T-helper 2 cell treated with Interferon-gamma antibody and Interleukin-4, amounts not matched to agents 5 μg/mL and 100 μg/mL, for 36 hours (primary cell): ENCODE data around the gene C4BPB.

Experiments
- DNase-seq: peaks from one replicate; pipeline ENCODE4 v3.0.0; 2021; ENCODE audit warnings: low spot score
- H3K27ac Mint-ChIP-seq: one replicate; pipeline ENCODE4 v1.8.0; 2021; ENCODE audit warnings: mild to moderate bottlenecking, mixed read lengths
- H3K27me3 Mint-ChIP-seq: one replicate; pipeline ENCODE4 v1.8.0; 2021; ENCODE audit warnings: low read depth, mixed read lengths
- H3K36me3 Mint-ChIP-seq: one replicate; pipeline ENCODE4 v1.8.0; 2021; ENCODE audit warnings: low read depth, mixed read lengths
- H3K4me1 Mint-ChIP-seq: one replicate; pipeline ENCODE4 v1.8.0; 2021; ENCODE audit warnings: low read depth, mixed read lengths
- H3K4me3 Mint-ChIP-seq: one replicate; pipeline ENCODE4 v1.8.0; 2022; ENCODE audit warnings: mild to moderate bottlenecking, moderate library complexity, mixed read lengths
- H3K9me3 Mint-ChIP-seq: one replicate; pipeline ENCODE4 v1.8.0; 2021; ENCODE audit warnings: mixed read lengths

The C4BPB gene

GRCh38 chr1:207084232-207084631 is 4.4 kb upstream of the C4BPB start:
- H3K27ac Mint-ChIP-seq, result no peak overlapping the region
- H3K4me3 Mint-ChIP-seq, result no peak overlapping the region
- no peaks in the 10 kb centered on the region for H3K9me3 Mint-ChIP-seq
- peaks cover 18% of the 10 kb centered on the region for H3K4me1 Mint-ChIP-seq
- H3K27me3 Mint-ChIP-seq, result peaks cover 21% of the 10 kb centered on the region
- no peaks in the 10 kb centered on the region for H3K36me3 Mint-ChIP-seq
- no peak for DNase-seq

DNA sequence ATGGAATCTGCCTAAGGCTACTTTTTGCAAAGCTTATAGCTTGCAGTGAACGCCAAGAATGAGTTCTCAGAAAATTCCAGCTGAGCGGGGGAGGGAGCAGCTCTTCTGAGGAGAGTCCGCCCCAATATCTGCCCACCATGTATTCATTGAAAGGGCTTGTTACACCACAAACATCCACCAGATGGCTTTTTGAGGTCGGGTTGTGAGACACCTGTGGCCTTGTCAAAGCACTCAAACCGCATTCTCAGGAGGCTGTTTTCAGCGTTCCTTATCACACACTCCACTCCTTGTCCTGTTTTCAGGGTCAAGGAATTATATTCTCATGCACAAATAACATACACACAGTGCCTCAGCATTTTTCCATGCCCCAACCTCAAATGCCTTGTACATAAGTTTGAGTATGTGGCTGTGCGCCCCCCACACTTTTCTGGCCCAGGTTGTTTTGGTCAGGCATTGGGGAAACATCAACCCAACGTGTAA is 3.9 kb upstream of the C4BPB start:
- DNase-seq, result peak; percentile 43
- no peak overlapping the region for H3K4me3 Mint-ChIP-seq
- no peak overlapping the region for H3K27ac Mint-ChIP-seq
- H3K4me1 Mint-ChIP-seq, result peaks cover 22% of the 10 kb centered on the region
- peaks cover 21% of the 10 kb centered on the region for H3K27me3 Mint-ChIP-seq
- H3K36me3 Mint-ChIP-seq, result no peaks in the 10 kb centered on the region
- H3K9me3 Mint-ChIP-seq, result no peaks in the 10 kb centered on the region

- no peak for DNase-seq
- no peaks in the 10 kb centered on the region for H3K36me3 Mint-ChIP-seq
- no peak overlapping the region for H3K27ac Mint-ChIP-seq
- no peaks in the 10 kb centered on the region for H3K9me3 Mint-ChIP-seq
- peaks cover 22% of the 10 kb centered on the region for H3K4me1 Mint-ChIP-seq
- peaks cover 19% of the 10 kb centered on the region for H3K27me3 Mint-ChIP-seq
- no peak overlapping the region for H3K4me3 Mint-ChIP-seq
Observed at GRCh38 chr1:207085887-207086286, 2.8 kb upstream of the C4BPB start.

DNA sequence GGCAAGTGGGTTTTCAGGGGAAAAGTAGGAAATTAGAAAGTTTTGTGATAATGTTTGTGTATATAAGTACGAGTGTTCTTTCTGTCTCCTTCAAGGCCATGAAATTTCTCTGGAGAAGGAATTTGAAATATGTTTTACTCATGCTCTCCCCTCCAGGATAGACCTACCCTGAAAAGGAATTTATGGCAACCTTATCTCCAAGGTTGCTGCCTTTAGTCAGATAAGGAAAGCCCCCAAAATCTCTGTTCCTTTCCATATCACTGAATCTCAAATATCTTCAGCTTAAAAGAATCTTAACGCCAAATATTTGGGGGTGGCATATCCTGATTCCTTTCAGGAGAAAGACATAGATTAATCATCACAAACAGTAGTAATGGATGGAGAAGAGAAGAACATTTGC is 499 bp upstream of the C4BPB start:
- Mint-ChIP-seq H3K36me3 (no peaks in the 10 kb centered on the region), H3K27ac (no peak overlapping the region), H3K9me3 (no peaks in the 10 kb centered on the region), H3K27me3 (peaks cover 8% of the 10 kb centered on the region), H3K4me3 (no peak overlapping the region), H3K4me1 (peaks cover 24% of the 10 kb centered on the region)
- no peak for DNase-seq

- H3K4me3 Mint-ChIP-seq, result peak overlapping the region; percentile 70
- H3K9me3 Mint-ChIP-seq, result no peaks in the 10 kb centered on the region
- H3K27me3 Mint-ChIP-seq, result no peaks in the 10 kb centered on the region
- no peaks in the 10 kb centered on the region for H3K36me3 Mint-ChIP-seq
- H3K27ac Mint-ChIP-seq, result peak overlapping the region; percentile 50
- no peak for DNase-seq
- H3K4me1 Mint-ChIP-seq, result peaks cover 20% of the 10 kb centered on the region
Observed at GRCh38 chr1:207089627-207090355, 1.1 kb downstream of the C4BPB start.

- no peaks in the 10 kb centered on the region for H3K9me3 Mint-ChIP-seq
- peaks cover 16% of the 10 kb centered on the region for H3K4me1 Mint-ChIP-seq
- H3K27me3 Mint-ChIP-seq, result no peaks in the 10 kb centered on the region
- DNase-seq, result no peak
- H3K4me3 Mint-ChIP-seq, result no peak overlapping the region
- no peaks in the 10 kb centered on the region for H3K36me3 Mint-ChIP-seq
- no peak overlapping the region for H3K27ac Mint-ChIP-seq
Observed at GRCh38 chr1:207091200-207091908, 2.7 kb downstream of the C4BPB start.

DNA sequence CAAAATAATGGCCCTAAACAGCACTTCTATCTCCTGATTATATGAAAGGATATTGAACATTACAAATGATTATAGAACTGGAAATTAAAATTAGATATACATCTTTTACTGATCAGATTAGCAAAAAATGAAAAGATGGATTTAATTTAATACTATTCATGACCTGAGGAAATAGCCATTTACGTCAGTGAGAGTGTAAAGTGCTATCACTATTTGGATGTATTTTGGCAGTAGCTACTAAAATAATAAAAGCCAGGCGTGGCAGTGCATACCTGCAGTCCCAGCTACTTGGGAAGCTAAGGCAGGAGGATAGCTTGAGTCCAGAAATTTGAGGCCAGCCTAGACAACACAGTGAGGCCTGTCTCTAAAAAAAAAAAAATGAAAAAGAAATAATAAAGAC is 5.3 kb downstream of the C4BPB start:
- no peak for DNase-seq
- Mint-ChIP-seq H3K4me3 (no peak overlapping the region), H3K9me3 (no peaks in the 10 kb centered on the region), H3K27me3 (no peaks in the 10 kb centered on the region), H3K27ac (no peak overlapping the region), H3K36me3 (no peaks in the 10 kb centered on the region), H3K4me1 (peaks cover 17% of the 10 kb centered on the region)

- no peaks in the 10 kb centered on the region for H3K9me3 Mint-ChIP-seq
- peak overlapping the region; percentile 56 for H3K27ac Mint-ChIP-seq
- peak overlapping the region; percentile 4 for H3K4me3 Mint-ChIP-seq
- peaks cover 11% of the 10 kb centered on the region for H3K4me1 Mint-ChIP-seq
- H3K27me3 Mint-ChIP-seq, result peaks cover 3% of the 10 kb centered on the region
- no peaks in the 10 kb centered on the region for H3K36me3 Mint-ChIP-seq
- peak; percentile 59 for DNase-seq
Observed at GRCh38 chr1:207097871-207098324, 9.2 kb downstream of the C4BPB start.

DNA sequence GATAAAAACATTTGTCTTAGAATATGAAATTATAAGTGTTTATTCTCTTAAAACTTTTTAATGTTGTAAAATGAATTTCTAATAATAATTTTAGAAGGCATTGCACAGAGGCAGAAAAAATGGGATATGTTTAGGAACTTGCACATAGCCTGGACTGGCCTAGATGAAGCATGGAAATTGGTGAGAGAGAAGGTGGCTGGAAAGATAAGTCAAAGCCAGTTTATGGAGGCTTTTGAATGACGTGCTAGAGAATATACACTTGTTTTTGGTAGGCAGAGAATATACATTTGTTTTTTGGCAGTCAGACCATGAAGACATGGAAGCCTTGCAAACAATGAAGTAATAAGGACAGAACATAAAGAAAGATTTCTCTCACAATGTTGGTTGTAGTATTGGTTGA is 13.1 kb downstream of the C4BPB start:
- H3K27me3 Mint-ChIP-seq, result peaks cover 10% of the 10 kb centered on the region
- H3K4me3 Mint-ChIP-seq, result no peak overlapping the region
- no peak overlapping the region for H3K27ac Mint-ChIP-seq
- no peak for DNase-seq
- H3K9me3 Mint-ChIP-seq, result no peaks in the 10 kb centered on the region
- H3K36me3 Mint-ChIP-seq, result no peaks in the 10 kb centered on the region
- peaks cover 11% of the 10 kb centered on the region for H3K4me1 Mint-ChIP-seq

- no peak for DNase-seq
- Mint-ChIP-seq H3K4me1 (peaks cover 11% of the 10 kb centered on the region), H3K27me3 (peaks cover 12% of the 10 kb centered on the region), H3K4me3 (no peak overlapping the region), H3K27ac (no peak overlapping the region), H3K36me3 (no peaks in the 10 kb centered on the region), H3K9me3 (no peaks in the 10 kb centered on the region)
Observed at GRCh38 chr1:207102146-207102545, 13.5 kb downstream of the C4BPB start.

GRCh38 chr1:207102659-207103058 is 14.0 kb downstream of the C4BPB start:
- DNase-seq, result no peak
- Mint-ChIP-seq H3K4me1 (peaks cover 9% of the 10 kb centered on the region), H3K27ac (no peak overlapping the region), H3K4me3 (no peak overlapping the region), H3K27me3 (peaks cover 12% of the 10 kb centered on the region), H3K36me3 (no peaks in the 10 kb centered on the region), H3K9me3 (no peaks in the 10 kb centered on the region)

DNA sequence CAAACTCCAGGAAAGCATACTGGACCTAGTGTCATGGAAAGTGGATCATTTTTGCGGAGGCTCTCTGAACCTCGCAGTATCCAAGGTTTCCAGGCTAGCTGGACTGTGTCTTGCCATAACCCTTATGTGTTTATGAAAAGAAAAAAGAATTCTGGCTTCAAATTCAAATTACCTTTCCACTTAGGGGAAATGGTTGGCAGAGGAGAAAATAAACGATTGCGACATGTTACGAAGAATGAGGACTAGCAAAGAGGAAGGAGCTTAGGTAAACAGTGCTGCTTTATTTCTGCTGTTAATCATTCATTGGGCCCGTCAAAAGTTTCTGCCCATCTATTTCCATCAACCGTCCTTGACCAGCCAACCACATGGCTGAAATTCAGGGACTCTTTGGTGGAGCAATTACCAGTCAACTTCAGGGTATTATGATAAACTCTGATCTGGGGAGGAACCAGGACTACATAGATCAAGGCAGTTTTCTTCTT is 15.3 kb downstream of the C4BPB start, which contains the start of gene C4BPA:
Gene C4BPA, plus strand, starts transcription at position 342 of the 482 bp plus-strand sequence. CDS start 8,793 bp downstream, outside the sequence.
- Mint-ChIP-seq H3K27me3 (peaks cover 13% of the 10 kb centered on the region), H3K27ac (no peak within 1 kb of the TSS), H3K36me3 (no peaks in the 10 kb centered on the region), H3K9me3 (no peaks in the 10 kb centered on the region), H3K4me1 (peaks cover 3% of the 10 kb centered on the region), H3K4me3 (no peak within 1 kb of the TSS)
- DNase-seq, result no peak

DNA sequence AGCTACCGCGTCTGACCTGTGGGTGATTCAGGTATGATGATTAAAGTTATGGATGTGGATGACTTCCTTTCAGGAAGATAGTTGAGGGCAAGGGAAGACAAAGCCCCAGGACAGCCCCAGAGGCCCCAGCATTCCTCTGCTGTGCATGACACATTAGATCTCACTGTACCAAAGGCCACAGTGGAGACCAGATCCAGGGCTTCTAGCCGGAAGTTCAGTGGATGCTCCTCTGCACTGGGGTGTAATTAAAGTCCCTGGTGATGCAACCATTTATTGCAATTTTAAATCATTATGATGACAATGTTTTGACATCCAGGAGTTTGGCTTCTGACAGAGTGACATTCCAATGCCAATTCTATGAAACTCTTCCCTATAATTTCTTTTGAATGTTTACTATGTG is 20.3 kb downstream of the C4BPB start:
- no peaks in the 10 kb centered on the region for H3K9me3 Mint-ChIP-seq
- DNase-seq, result no peak
- H3K27ac Mint-ChIP-seq, result no peak overlapping the region
- H3K4me3 Mint-ChIP-seq, result no peak overlapping the region
- H3K4me1 Mint-ChIP-seq, result no peaks in the 10 kb centered on the region
- peaks cover 20% of the 10 kb centered on the region for H3K27me3 Mint-ChIP-seq
- H3K36me3 Mint-ChIP-seq, result no peaks in the 10 kb centered on the region

GRCh38 chr1:207112616-207113296 is 24.1 kb downstream of the C4BPB start:
- no peaks in the 10 kb centered on the region for H3K9me3 Mint-ChIP-seq
- H3K27ac Mint-ChIP-seq, result no peak overlapping the region
- no peak overlapping the region for H3K4me3 Mint-ChIP-seq
- no peak for DNase-seq
- H3K27me3 Mint-ChIP-seq, result peaks cover 18% of the 10 kb centered on the region
- H3K36me3 Mint-ChIP-seq, result no peaks in the 10 kb centered on the region
- H3K4me1 Mint-ChIP-seq, result no peaks in the 10 kb centered on the region
